Measurements from ENCODE around the gene ATP6V0B.

ATP6V0B gene

GRCh38 chr1:43971336-43971980, 3.3 kb upstream of the ATP6V0B start:
- H3K9me3 ChIP-seq (ENCODE audit: insufficient read depth, low read length) = no peaks in the 10 kb centered on the region
- H3K79me2 ChIP-seq (ENCODE audit: low read length) = peaks cover 34% of the 10 kb centered on the region
- peaks cover 4% of the 10 kb centered on the region; the same call in 1 of the 2 replicates for H4K20me1 ChIP-seq (ENCODE audit: insufficient read depth, low read length)
- no peak overlapping the region for H3K9ac ChIP-seq (ENCODE audit: low read length)
- H3K36me3 ChIP-seq (replicated peaks; ENCODE audit: low read depth, low read length) = peaks cover 7% of the 10 kb centered on the region
- TF ChIP-seq EZH2phosphoT487 (IDR thresholded peaks at IDR 0.05; ENCODE audit: low read depth) = no peak
- no peak for TF ChIP-seq CTCF (IDR thresholded peaks at IDR 0.05; ENCODE audit: low read depth, low read length)
- peaks cover 23% of the 10 kb centered on the region for H3K4me1 ChIP-seq (ENCODE audit: low read length)
- H3K4me3 ChIP-seq (ENCODE audit: low read length) = no peak overlapping the region
- H3K27me3 ChIP-seq (ENCODE audit: low read depth, low read length) = no peaks in the 10 kb centered on the region
- no peak overlapping the region for H2AFZ ChIP-seq (ENCODE audit: low read depth, low read length)
- no peak overlapping the region for H3K27ac ChIP-seq (ENCODE audit: low read length)
- H3K4me2 ChIP-seq (ENCODE audit: low read length) = no peak overlapping the region; the same call in 1 of the 2 replicates

- peak overlapping the region; percentile 51 for H3K27ac ChIP-seq (ENCODE audit: low read length)
- no peaks in the 10 kb centered on the region for H3K27me3 ChIP-seq (ENCODE audit: low read depth, low read length)
- peaks cover 4% of the 10 kb centered on the region; the same call in 1 of the 2 replicates for H4K20me1 ChIP-seq (ENCODE audit: insufficient read depth, low read length)
- H3K36me3 ChIP-seq (replicated peaks; ENCODE audit: low read depth, low read length) = peaks cover 20% of the 10 kb centered on the region
- H3K4me3 ChIP-seq (ENCODE audit: low read length) = peak overlapping the region; percentile 87
- peak overlapping the region; percentile 70 for H3K9ac ChIP-seq (ENCODE audit: low read length)
- peaks cover 59% of the 10 kb centered on the region for H3K79me2 ChIP-seq (ENCODE audit: low read length)
- TF ChIP-seq CTCF (IDR thresholded peaks at IDR 0.05; ENCODE audit: low read depth, low read length) (no peak), EZH2phosphoT487 (IDR thresholded peaks at IDR 0.05; ENCODE audit: low read depth) (no peak)
- H3K4me1 ChIP-seq (ENCODE audit: low read length) = peaks cover 31% of the 10 kb centered on the region
- H3K4me2 ChIP-seq (ENCODE audit: low read length) = peak overlapping the region; percentile 93
- no peaks in the 10 kb centered on the region for H3K9me3 ChIP-seq (ENCODE audit: insufficient read depth, low read length)
- H2AFZ ChIP-seq (ENCODE audit: low read depth, low read length) = peak overlapping the region; percentile 82
Observed at GRCh38 chr1:43973981-43974442, 748 bp upstream of the ATP6V0B start.

GRCh38 chr1:43975249-43975961, 645 bp downstream of the ATP6V0B start:
- Histone ChIP-seq H3K36me3 (replicated peaks; ENCODE audit: low read depth, low read length) (peaks cover 20% of the 10 kb centered on the region), H3K79me2 (ENCODE audit: low read length) (peaks cover 67% of the 10 kb centered on the region)

More at GRCh38 chr1:43975249-43975961, 645 bp downstream of the ATP6V0B start:
- Histone ChIP-seq H3K27ac (ENCODE audit: low read length) (peak overlapping the region; percentile 66), H3K4me1 (ENCODE audit: low read length) (peaks cover 33% of the 10 kb centered on the region), H3K27me3 (ENCODE audit: low read depth, low read length) (no peaks in the 10 kb centered on the region), H2AFZ (ENCODE audit: low read depth, low read length) (no peak overlapping the region), H3K4me3 (ENCODE audit: low read length) (peak overlapping the region; percentile 87), H3K9ac (ENCODE audit: low read length) (peak overlapping the region; percentile 89), H3K9me3 (ENCODE audit: insufficient read depth, low read length) (no peaks in the 10 kb centered on the region), H4K20me1 (ENCODE audit: insufficient read depth, low read length) (peaks cover 4% of the 10 kb centered on the region; the same call in 1 of the 2 replicates), H3K4me2 (ENCODE audit: low read length) (peak overlapping the region; percentile 97)
- TF ChIP-seq CTCF (IDR thresholded peaks at IDR 0.05; ENCODE audit: low read depth, low read length) = no peak
- no peak for TF ChIP-seq EZH2phosphoT487 (IDR thresholded peaks at IDR 0.05; ENCODE audit: low read depth)
